Fibroblast of lung (primary cell): ENCODE results near the gene CST8.
"Not testable (repeated sequence)": the region's sequence is repeated elsewhere in the genome, so short reads cannot be mapped to it uniquely, and the experiment has no call there.

Source experiments
- EZH2 ChIP-seq: IDR thresholded peaks from 2 replicates; pipeline ENCODE4 v1.5.1; 2012; ENCODE audit warnings: low read length, control low read depth, mild to moderate bottlenecking; ENCODE audit errors: missing control alignments
- TF ChIP-seq, protein P1 (sequence below), 2 donors: IDR thresholded peaks in 1 of 2; conservative IDR thresholded peaks in 1 of 2; 1 replicate in 1 of 2; 2 replicates in 1 of 2; pipeline ENCODE4 v1.5.1; 2011 to 2012; ENCODE audit warnings: low read length in 2 of 2, control low read depth in 1 of 2, inconsistent platforms in 1 of 2, low read depth in 1 of 2, mild to moderate bottlenecking in 1 of 2

- TF ChIP-seq, protein P1, sequence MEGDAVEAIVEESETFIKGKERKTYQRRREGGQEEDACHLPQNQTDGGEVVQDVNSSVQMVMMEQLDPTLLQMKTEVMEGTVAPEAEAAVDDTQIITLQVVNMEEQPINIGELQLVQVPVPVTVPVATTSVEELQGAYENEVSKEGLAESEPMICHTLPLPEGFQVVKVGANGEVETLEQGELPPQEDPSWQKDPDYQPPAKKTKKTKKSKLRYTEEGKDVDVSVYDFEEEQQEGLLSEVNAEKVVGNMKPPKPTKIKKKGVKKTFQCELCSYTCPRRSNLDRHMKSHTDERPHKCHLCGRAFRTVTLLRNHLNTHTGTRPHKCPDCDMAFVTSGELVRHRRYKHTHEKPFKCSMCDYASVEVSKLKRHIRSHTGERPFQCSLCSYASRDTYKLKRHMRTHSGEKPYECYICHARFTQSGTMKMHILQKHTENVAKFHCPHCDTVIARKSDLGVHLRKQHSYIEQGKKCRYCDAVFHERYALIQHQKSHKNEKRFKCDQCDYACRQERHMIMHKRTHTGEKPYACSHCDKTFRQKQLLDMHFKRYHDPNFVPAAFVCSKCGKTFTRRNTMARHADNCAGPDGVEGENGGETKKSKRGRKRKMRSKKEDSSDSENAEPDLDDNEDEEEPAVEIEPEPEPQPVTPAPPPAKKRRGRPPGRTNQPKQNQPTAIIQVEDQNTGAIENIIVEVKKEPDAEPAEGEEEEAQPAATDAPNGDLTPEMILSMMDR (conservative IDR thresholded peaks at IDR 0.05 in 1 of 2, IDR thresholded peaks at IDR 0.05 in 1 of 2; ENCODE audit: low read depth in 1 of 2, low read length in 2 of 2): not testable (repeated sequence)
- TF ChIP-seq EZH2: not testable (repeated sequence)
These were observed 17.6 kb upstream of the CST8 start for GRCh38 chr20:23473293-23473692.
